HAP-1 (cell line): Measurements from ENCODE around the gene HSD17B14.
"Not testable (repeated sequence)": the region's sequence is repeated elsewhere in the genome, so short reads cannot be mapped to it uniquely, and the experiment has no call there.

Source experiments
- DNase-seq, 2 experiments: peaks; one replicate each; pipeline ENCODE4 v3.0.0-alpha.2; 2016 to 2020; ENCODE audit warnings: low spot score in 2 of 2
- H3K27me3 ChIP-seq: fragments of 250-450 bp; sonication (Bioruptor Pico); 2 replicates; pipeline ENCODE4 v1.5.1; 2020; ENCODE audit warnings: low read depth, mild to moderate bottlenecking, moderate library complexity
- H3K36me3 ChIP-seq: fragments of 250-450 bp; sonication (Bioruptor Pico); replicated peaks from 2 replicates; pipeline ENCODE4 v1.5.1; 2020; ENCODE audit warnings: mild to moderate bottlenecking
- H3K4me1 ChIP-seq: fragments of 250-450 bp; sonication (Bioruptor Pico); 2 replicates; pipeline ENCODE4 v1.5.1; 2020; ENCODE audit warnings: mild to moderate bottlenecking
- H3K4me3 ChIP-seq: fragments of 250-450 bp; sonication (Bioruptor Pico); 2 replicates; pipeline ENCODE4 v1.5.1; 2020; ENCODE audit warnings: mild to moderate bottlenecking, moderate library complexity
- H3K9me3 ChIP-seq: fragments of 250-450 bp; sonication (Bioruptor Pico); 2 replicates; pipeline ENCODE4 v1.5.1; 2020; ENCODE audit warnings: mild to moderate bottlenecking, moderate library complexity
- in situ Hi-C: fragments of 300-500 bp; cut with MboI; formaldehyde crosslinking; loops from 3 replicates; pipeline ENCODE4 v1.14.3; 2020; ENCODE audit warnings: low sequenced_read_pairs, inconsistent platforms, mixed read lengths

The HSD17B14 gene

DNA sequence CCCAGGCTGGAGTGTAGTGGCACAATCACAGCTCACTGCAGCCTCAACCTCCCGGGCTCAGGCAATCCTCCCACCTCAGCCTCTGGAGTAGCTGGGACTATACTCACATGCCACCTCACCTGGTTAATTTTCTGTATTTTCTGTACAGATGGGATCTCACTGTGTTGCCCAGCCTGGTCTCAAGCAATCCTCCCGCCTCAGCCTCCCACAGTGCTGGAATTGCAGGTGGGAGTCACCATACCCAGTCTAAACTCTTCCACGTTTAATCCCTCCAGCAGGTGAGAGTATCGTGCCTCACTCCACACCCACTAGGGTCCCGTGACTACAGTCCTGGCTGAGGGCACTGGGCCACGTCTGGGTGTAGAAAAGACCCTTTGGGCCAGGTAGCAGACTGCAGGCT, 42.0 kb downstream of the HSD17B14 start:
- DNase-seq: no peak
- no peaks in the 10 kb centered on the region for H3K9me3 ChIP-seq
- H3K36me3 ChIP-seq: peaks cover 14% of the 10 kb centered on the region
- in situ Hi-C loops: loop anchor here (5.0 kb wide), 1 partner anchor 43 kb away; the partner anchor contains the start of gene HSD17B14
- H3K4me1 ChIP-seq: no peaks in the 10 kb centered on the region
- no peak overlapping the region for H3K4me3 ChIP-seq
- H3K27me3 ChIP-seq: no peaks in the 10 kb centered on the region

DNA sequence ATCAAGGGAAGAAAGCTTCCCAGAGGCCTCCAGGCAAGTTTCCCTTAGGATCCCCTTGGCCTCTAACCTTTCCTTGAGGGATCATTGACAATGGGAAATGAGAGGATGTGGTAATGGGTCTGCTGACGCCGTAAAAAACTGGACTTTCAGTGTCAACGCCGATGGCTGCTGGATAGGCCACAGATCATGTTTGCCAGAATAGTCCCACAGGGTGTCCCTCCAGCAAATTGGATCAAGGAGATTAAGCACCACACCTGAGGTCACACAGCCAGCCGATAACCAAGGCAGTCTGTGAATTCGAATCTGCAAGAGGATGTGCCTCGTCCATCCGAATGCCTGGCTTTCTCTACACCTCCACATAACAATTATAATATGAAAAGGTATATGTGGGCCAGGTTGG, 43.0 kb downstream of the HSD17B14 start:
- no peak for DNase-seq
- no peaks in the 10 kb centered on the region for H3K27me3 ChIP-seq
- no peak overlapping the region for H3K4me3 ChIP-seq
- peaks cover 14% of the 10 kb centered on the region for H3K36me3 ChIP-seq
- no peaks in the 10 kb centered on the region for H3K9me3 ChIP-seq
- in situ Hi-C loops: loop anchor here (5.0 kb wide), 1 partner anchor 44 kb away; the partner anchor contains the start of gene HSD17B14
- no peaks in the 10 kb centered on the region for H3K4me1 ChIP-seq

DNA sequence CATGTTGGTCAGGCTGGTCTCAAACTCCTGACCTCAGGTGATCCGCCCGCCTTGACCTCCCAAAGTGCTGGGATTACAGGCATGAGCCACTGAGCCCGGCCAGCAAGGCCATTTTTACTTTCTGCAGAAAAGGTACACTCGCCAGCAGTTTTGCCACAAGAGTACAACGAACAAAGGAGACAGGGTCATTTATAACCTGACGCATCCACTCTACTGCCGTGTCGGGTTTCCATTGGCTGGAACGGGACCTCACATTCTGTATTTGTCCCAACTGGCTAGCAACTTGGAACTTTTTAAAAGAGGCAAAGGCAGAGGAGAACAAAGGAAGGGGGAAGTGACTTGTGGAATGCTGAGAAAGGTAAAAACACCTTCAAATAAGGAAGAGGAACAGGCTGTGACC, 49.0 kb downstream of the HSD17B14 start:
- DNase-seq, H3K27me3 ChIP-seq, H3K9me3 ChIP-seq, H3K4me1 ChIP-seq, H3K4me3 ChIP-seq, H3K36me3 ChIP-seq: not testable (repeated sequence)
- in situ Hi-C loops: loop anchor here (5.0 kb wide), 1 partner anchor 185 kb away; no protein-coding TSS in a partner anchor

DNA sequence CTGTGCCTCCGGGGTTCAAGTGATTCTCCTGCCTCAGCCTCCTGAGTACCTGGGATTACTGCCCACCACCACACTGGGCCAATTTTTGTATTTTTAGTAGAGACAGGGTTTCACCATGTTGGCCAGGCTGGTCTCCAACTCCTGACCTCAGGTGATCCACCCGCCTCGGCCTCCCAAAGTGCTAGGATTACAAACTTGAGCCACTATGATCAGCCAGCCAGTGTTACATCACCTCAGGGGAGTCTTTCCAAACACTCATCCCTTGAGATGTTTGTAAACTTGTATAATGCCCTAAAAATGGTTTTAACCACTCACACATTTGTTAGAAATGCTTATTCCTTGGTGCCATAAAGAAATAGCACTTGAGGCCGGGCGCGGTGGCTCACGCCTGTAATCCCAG, 49.9 kb downstream of the HSD17B14 start:
- not testable (repeated sequence) for H3K36me3 ChIP-seq, DNase-seq, H3K27me3 ChIP-seq, H3K4me3 ChIP-seq, H3K4me1 ChIP-seq, H3K9me3 ChIP-seq
- in situ Hi-C loops: loop anchor here (5.0 kb wide), 1 partner anchor 186 kb away; no protein-coding TSS in a partner anchor

DNA sequence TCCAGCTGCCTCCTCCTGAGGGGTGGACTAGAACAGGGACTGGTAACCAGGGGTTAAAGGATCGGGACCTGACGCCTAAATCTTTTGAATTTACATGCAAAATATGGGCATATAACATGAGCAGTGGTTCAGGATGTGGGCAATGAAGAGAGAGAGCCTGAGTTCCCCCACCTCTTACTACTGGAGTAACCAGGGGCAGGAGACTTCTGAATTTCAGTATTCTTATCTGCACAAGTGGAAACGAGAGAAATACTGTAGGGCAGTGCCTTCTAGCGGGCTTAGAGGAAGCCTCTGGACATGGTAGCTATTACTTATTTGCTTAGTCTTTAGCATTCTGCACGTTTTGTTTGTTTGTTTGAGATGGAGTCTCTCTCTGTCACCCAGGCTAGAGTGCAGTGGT, 51.8 kb downstream of the HSD17B14 start:
- Histone ChIP-seq H3K4me3 (no peak overlapping the region), H3K9me3 (no peaks in the 10 kb centered on the region), H3K36me3 (no peaks in the 10 kb centered on the region), H3K27me3 (no peaks in the 10 kb centered on the region), H3K4me1 (no peaks in the 10 kb centered on the region; the same call in 1 of the 2 replicates)
- in situ Hi-C loops: no loop called here
- DNase-seq: no peak

DNA sequence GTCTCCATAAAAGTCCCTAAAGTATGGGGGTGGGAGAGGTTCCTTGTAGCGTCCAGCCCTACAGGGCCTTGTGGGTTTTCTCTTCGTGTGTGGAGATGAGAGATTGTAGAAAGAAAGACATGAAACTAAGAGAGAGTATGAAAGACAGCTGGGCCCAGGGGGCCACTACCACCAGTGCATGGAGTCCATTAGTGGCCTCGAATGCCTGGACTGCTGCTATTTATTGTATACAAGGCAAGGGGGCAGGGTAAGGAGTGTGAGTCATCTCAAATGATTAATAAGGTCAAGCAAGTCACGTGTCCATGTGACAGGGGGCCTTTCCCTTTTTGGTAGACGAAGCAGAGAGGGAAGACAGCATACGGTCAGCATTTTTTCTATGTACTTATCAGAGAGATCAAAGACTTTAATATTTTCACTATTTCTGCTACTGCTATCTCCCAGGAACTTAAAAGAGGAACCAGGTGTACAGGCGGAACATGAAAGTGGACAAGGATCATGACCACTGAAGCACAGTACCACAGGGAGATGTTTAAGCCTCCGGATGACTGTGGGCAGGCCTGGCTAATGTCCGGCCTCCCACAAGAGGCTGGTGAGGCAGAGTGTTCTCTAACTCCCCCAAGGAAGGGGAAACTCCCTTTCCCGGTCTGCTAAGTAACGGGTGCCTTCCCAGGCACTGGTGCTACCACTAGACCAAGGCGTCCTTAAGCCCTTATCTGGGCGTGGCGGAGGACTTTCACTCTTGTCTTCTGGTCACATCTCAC, 55.5 kb downstream of the HSD17B14 start:
- H3K27me3 ChIP-seq: no peaks in the 10 kb centered on the region
- no peaks in the 10 kb centered on the region; the same call in 1 of the 2 replicates for H3K4me1 ChIP-seq
- in situ Hi-C loops: no loop called here
- no peak overlapping the region for H3K4me3 ChIP-seq
- no peaks in the 10 kb centered on the region for H3K9me3 ChIP-seq
- DNase-seq: no peak
- no peaks in the 10 kb centered on the region for H3K36me3 ChIP-seq

DNA sequence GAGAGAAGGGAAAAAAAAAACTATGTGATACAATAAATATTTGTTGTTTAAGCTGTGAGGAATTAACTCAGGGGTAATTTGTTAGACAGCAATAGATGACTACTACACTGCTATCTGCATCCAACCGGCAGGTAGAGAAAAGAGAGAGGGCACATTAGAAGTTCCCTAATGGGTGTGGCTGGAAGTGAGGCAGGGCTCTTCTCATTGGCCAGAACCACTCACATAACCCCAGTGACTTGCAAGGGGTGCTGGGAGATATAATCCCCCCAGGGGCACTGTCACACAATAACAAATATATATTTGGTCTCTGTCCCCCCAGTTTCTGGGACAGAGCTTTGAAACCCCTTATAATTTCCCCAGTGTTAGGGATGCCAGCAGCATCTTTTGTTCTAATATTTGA, 56.7 kb downstream of the HSD17B14 start:
- Histone ChIP-seq H3K4me3 (no peak overlapping the region), H3K4me1 (no peaks in the 10 kb centered on the region; the same call in 1 of the 2 replicates), H3K36me3 (no peaks in the 10 kb centered on the region), H3K27me3 (no peaks in the 10 kb centered on the region), H3K9me3 (no peaks in the 10 kb centered on the region)
- DNase-seq: no peak
- in situ Hi-C loops: no loop called here

DNA sequence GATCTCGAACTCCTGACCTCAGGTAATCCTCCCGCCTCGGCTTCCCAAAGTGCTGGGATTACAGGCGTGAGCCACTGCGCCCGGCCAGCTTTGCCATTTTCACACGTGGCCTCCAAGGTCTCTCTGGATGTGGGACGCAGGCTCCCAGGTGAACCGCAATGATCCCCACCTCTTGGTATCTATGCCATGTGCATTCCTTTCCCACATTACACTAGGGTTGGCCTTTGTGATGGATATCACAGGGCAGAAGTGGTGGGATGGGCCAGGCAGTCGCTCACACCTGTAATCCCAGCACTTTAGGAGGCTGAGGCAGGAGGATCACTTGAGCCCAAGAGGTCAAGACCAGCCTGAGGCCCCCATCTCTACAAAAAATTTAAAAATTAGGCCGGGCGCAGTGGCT, 58.6 kb downstream of the HSD17B14 start:
- H3K36me3 ChIP-seq: no peaks in the 10 kb centered on the region
- in situ Hi-C loops: no loop called here
- DNase-seq: no peak

DNA sequence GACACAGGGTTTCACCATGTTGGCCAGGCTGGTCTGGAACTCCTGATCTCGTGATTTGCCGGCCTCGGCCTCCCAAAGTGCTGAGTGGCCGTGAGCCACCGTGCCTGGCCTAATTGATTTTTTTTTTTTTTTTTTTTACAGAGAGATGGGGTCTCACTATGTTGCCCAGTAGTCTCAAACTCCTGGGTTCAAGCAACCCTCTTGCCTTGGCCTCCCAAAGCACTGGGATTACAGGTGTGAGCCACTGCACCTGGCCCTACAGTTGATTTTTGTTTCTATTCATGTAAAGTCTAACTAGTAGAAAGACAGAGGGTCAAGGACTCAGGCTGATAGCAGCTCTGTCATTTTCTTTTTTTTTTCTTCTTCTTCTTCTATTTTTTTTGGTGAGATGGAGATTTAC, 59.2 kb downstream of the HSD17B14 start:
- in situ Hi-C loops: no loop called here
- DNase-seq: no peak
- no peaks in the 10 kb centered on the region for H3K36me3 ChIP-seq

More for the DNA sequence above, 58.6 kb downstream of the HSD17B14 start:
- Histone ChIP-seq H3K4me1 (no peaks in the 10 kb centered on the region; the same call in 1 of the 2 replicates), H3K9me3 (no peaks in the 10 kb centered on the region), H3K27me3 (no peaks in the 10 kb centered on the region), H3K4me3 (no peak overlapping the region)

DNA sequence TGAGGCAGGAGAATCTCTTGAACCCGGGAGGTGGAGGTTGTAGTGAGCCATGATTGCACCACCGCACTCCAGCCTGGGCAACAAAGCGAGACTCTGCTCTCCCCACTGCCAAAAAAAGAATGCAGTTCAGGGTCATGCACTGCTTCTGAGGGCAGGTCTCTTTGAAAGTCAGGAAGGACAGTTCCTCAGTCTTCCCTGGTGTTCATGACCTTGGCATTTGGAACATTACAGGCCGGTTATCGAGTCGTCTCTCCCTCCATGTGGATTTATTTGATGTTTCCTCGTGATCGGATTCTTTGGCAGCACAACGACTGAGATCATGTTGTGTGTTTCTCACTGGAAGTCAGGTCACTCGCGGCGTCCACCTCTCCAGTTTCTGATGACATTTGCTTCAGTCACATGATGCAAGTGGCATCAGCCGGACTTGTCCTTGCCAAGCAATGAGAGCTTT, 63.8 kb downstream of the HSD17B14 start:
- no peak for DNase-seq
- in situ Hi-C loops: no loop called here
- no peaks in the 10 kb centered on the region for H3K36me3 ChIP-seq
- no peaks in the 10 kb centered on the region for H3K9me3 ChIP-seq
- peaks cover 8% of the 10 kb centered on the region; the same call in 1 of the 2 replicates for H3K27me3 ChIP-seq
- H3K4me3 ChIP-seq: no peak overlapping the region
- no peaks in the 10 kb centered on the region for H3K4me1 ChIP-seq

More for the DNA sequence above, 59.2 kb downstream of the HSD17B14 start:
- H3K27me3 ChIP-seq: no peaks in the 10 kb centered on the region
- no peak overlapping the region for H3K4me3 ChIP-seq
- no peaks in the 10 kb centered on the region; the same call in 1 of the 2 replicates for H3K4me1 ChIP-seq
- H3K9me3 ChIP-seq: no peaks in the 10 kb centered on the region

DNA sequence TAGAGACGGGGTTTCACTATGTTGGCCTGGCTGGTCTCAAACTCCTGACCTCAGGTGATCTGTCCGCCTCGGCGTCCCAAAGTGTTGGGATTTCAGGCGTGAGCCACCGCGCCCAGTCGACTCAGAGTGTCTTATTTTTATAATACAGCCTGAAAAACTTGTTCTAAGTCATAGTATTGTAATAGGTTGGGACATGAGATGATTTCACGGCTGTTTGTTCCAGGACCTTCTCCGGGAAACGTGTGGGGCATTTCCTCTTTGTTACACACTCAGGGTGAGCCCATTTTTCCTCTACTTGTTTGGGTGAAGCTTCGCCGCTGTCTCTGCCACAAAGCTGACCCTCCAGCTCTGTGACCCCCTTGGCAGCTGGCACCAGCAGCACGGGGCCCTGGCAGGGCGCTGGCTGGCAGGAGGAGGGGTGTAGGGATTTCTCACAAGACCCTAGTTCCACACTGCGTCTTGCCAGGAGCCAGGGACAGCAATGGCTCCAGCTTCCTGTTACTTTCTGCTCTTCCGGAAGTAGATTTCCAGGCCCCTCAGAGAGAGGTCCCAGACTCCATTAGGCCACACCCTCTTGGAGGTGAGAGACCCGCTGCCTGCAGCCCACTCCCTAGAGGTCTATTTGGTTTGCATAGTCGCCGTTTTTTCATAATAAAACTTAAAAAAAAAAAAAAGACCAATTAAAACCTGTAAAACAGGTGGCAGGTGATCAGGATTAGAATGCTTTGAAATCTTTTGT, 65.4 kb downstream of the HSD17B14 start:
- DNase-seq: no peak
- Histone ChIP-seq H3K4me3 (no peak overlapping the region), H3K9me3 (no peaks in the 10 kb centered on the region), H3K36me3 (no peaks in the 10 kb centered on the region), H3K27me3 (peaks cover 8% of the 10 kb centered on the region; the same call in 1 of the 2 replicates), H3K4me1 (no peaks in the 10 kb centered on the region)
- in situ Hi-C loops: no loop called here

DNA sequence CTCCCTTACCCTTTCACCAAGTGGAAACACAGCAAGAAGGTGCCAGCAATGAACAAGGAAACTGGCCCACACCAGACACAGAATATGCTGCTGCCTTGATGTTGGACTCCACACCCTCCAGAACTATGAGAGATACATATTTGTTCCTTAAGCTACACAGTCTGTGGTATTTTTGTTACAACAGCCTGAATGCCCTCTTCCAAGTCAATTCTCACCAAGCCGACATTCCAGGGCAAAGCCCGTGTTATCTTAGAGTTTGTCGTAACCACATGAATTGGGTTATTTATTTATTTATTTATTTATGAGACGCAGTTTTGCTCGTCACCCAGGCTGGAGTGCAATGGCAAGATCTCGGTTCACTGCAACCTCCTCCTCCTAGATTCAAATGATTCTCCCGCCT, 66.0 kb downstream of the HSD17B14 start:
- H3K9me3 ChIP-seq: no peaks in the 10 kb centered on the region
- H3K4me1 ChIP-seq: no peaks in the 10 kb centered on the region
- no peak for DNase-seq
- peaks cover 9% of the 10 kb centered on the region for H3K27me3 ChIP-seq
- H3K4me3 ChIP-seq: no peak overlapping the region
- in situ Hi-C loops: no loop called here
- H3K36me3 ChIP-seq: no peaks in the 10 kb centered on the region

DNA sequence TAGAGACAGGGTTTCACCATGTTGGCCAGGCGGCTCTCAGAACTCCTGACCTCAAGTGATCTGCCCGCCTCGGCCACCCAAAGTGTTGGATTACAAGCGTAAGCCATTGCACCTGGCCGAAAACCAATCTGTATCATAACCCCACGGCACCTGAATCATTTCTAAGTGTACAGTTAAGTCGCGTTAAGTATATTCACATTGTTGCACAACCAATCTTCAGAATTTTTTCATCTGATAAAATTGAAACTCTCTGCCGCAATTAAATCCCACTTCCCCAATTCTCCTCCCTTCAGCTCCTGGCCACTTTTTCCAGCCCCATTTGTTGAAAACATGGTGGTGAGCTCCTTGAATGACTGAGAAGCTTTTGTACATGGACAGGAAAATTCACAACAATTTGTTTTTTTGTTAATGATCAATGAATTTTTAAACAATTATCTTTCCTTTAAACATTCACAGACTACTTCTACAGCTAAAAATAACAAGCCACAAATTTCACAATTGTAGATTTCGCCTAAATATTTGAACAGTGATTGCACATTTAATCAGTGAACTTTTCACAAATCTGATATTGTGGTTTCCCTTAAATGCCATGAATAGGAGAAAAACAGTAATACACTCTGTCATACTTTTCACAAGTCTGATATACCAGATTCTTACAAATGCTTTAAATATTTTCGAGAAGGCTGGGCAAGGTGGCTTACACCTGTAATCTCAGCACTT, 67.1 kb downstream of the HSD17B14 start:
- no peak overlapping the region for H3K4me3 ChIP-seq
- no peak for DNase-seq
- H3K36me3 ChIP-seq: no peaks in the 10 kb centered on the region
- no peaks in the 10 kb centered on the region for H3K9me3 ChIP-seq
- H3K27me3 ChIP-seq: peaks cover 20% of the 10 kb centered on the region
- in situ Hi-C loops: no loop called here
- no peaks in the 10 kb centered on the region for H3K4me1 ChIP-seq
